Neural cell (in vitro differentiated cells): Measurements from ENCODE around the gene LRRTM2.
"Not testable (repeated sequence)": the region's sequence is repeated elsewhere in the genome, so short reads cannot be mapped to it uniquely, and the experiment has no call there.

Source experiments
- EZH2 ChIP-seq: fragments of 200-600, 300-800 bp; shearing (Covaris generic), sonication (generic); IDR thresholded peaks from 2 replicates; pipeline ENCODE4 v1.6.1; 2014; ENCODE audit warnings: antibody characterized with exemption, low read length, borderline replicate concordance, mild to moderate bottlenecking; ENCODE audit not compliant: insufficient read depth, poor library complexity, severe bottlenecking
- TF ChIP-seq, protein P1 (sequence below): fragments of 450-650 bp; IDR thresholded peaks from 2 replicates; pipeline ENCODE4 v1.5.1; 2014; ENCODE audit warnings: antibody characterized with exemption, mild to moderate bottlenecking, moderate library complexity; ENCODE audit not compliant: poor library complexity, severe bottlenecking
- TF ChIP-seq, protein P2 (sequence below): IDR thresholded peaks from 2 replicates; pipeline ENCODE4 v1.6.1; 2012; ENCODE audit warnings: borderline replicate concordance

DNA sequence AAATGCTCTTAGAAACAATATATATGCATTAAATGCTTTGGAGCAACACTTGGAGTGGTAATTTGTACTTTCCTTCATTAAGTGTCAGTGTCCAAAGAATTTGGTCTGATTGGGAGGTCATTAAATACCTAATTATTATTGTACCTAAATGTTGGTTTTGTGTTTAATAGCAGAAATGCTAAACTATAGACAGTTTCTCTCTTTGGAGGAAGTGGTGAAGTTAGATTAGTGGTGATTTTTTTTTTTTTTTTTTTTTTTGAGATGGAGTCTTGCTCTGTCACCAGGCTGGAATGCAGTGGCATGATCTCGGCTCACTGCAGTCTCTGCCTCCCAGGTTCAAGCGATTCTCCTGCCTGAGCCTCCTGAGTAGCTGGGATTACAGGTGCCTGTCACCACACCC, 46.2 kb upstream of the LRRTM2 start:
- TF ChIP-seq, protein P1, sequence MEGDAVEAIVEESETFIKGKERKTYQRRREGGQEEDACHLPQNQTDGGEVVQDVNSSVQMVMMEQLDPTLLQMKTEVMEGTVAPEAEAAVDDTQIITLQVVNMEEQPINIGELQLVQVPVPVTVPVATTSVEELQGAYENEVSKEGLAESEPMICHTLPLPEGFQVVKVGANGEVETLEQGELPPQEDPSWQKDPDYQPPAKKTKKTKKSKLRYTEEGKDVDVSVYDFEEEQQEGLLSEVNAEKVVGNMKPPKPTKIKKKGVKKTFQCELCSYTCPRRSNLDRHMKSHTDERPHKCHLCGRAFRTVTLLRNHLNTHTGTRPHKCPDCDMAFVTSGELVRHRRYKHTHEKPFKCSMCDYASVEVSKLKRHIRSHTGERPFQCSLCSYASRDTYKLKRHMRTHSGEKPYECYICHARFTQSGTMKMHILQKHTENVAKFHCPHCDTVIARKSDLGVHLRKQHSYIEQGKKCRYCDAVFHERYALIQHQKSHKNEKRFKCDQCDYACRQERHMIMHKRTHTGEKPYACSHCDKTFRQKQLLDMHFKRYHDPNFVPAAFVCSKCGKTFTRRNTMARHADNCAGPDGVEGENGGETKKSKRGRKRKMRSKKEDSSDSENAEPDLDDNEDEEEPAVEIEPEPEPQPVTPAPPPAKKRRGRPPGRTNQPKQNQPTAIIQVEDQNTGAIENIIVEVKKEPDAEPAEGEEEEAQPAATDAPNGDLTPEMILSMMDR, result not testable (repeated sequence)
- TF ChIP-seq EZH2, result not testable (repeated sequence)
- TF ChIP-seq, protein P2, sequence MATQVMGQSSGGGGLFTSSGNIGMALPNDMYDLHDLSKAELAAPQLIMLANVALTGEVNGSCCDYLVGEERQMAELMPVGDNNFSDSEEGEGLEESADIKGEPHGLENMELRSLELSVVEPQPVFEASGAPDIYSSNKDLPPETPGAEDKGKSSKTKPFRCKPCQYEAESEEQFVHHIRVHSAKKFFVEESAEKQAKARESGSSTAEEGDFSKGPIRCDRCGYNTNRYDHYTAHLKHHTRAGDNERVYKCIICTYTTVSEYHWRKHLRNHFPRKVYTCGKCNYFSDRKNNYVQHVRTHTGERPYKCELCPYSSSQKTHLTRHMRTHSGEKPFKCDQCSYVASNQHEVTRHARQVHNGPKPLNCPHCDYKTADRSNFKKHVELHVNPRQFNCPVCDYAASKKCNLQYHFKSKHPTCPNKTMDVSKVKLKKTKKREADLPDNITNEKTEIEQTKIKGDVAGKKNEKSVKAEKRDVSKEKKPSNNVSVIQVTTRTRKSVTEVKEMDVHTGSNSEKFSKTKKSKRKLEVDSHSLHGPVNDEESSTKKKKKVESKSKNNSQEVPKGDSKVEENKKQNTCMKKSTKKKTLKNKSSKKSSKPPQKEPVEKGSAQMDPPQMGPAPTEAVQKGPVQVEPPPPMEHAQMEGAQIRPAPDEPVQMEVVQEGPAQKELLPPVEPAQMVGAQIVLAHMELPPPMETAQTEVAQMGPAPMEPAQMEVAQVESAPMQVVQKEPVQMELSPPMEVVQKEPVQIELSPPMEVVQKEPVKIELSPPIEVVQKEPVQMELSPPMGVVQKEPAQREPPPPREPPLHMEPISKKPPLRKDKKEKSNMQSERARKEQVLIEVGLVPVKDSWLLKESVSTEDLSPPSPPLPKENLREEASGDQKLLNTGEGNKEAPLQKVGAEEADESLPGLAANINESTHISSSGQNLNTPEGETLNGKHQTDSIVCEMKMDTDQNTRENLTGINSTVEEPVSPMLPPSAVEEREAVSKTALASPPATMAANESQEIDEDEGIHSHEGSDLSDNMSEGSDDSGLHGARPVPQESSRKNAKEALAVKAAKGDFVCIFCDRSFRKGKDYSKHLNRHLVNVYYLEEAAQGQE, result not testable (repeated sequence)
